Muscle layer of colon (tissue), 2 donors: ENCODE data around the gene UST.

Experiments
- H3K27ac ChIP-seq: one replicate; pipeline ENCODE4 v1.7.0; 2013; ENCODE audit warnings: low read depth, mild to moderate bottlenecking, low read length, moderate library complexity
- H3K27me3 ChIP-seq, 2 donors: one replicate each; pipeline ENCODE4 v1.7.0; 2013; ENCODE audit warnings: low read length in 2 of 2, mild to moderate bottlenecking in 2 of 2; ENCODE audit not compliant: insufficient read depth in 2 of 2, control insufficient read depth in 1 of 2
- H3K36me3 ChIP-seq: one replicate; pipeline ENCODE4 v1.7.0; 2013; ENCODE audit warnings: mild to moderate bottlenecking, low read length; ENCODE audit not compliant: insufficient read depth
- H3K4me1 ChIP-seq: one replicate; pipeline ENCODE4 v1.7.0; 2013; ENCODE audit warnings: mild to moderate bottlenecking, low read length; ENCODE audit not compliant: insufficient read depth
- H3K4me3 ChIP-seq, 2 donors: one replicate each; pipeline ENCODE4 v1.7.0; 2013; ENCODE audit warnings: low read length in 2 of 2, low read depth in 1 of 2, mild to moderate bottlenecking in 1 of 2, moderate library complexity in 1 of 2
- H3K9ac ChIP-seq: one replicate; pipeline ENCODE4 v1.7.0; 2013; ENCODE audit warnings: low read length
- H3K9me3 ChIP-seq: one replicate; pipeline ENCODE4 v1.7.0; 2013; ENCODE audit warnings: mild to moderate bottlenecking, low read length
- donor health status: abdominal sarcoma.
- donor health status: Adenocarcinoma of cecum.

The UST gene

GRCh38 chr6:148711833-148712654 is 34.8 kb upstream of the UST start:
- H3K4me3 ChIP-seq = no peak overlapping the region
- H3K27me3 ChIP-seq = no peaks in the 10 kb centered on the region
- H3K27ac ChIP-seq = no peak overlapping the region
- H3K9ac ChIP-seq = no peak overlapping the region
- no peaks in the 10 kb centered on the region for H3K9me3 ChIP-seq
- peaks cover 7% of the 10 kb centered on the region for H3K4me1 ChIP-seq
- H3K36me3 ChIP-seq = no peaks in the 10 kb centered on the region

- H3K36me3 ChIP-seq = no peaks in the 10 kb centered on the region
- H3K9me3 ChIP-seq = no peaks in the 10 kb centered on the region
- H3K27ac ChIP-seq = no peak overlapping the region
- no peak overlapping the region for H3K9ac ChIP-seq
- H3K4me1 ChIP-seq = peaks cover 7% of the 10 kb centered on the region
- no peaks in the 10 kb centered on the region for H3K27me3 ChIP-seq
- no peak overlapping the region for H3K4me3 ChIP-seq
Observed at GRCh38 chr6:148713033-148713738, 33.6 kb upstream of the UST start.

GRCh38 chr6:148713921-148714320 is 32.9 kb upstream of the UST start:
- Histone ChIP-seq H3K9me3 (no peaks in the 10 kb centered on the region), H3K27ac (no peak overlapping the region)

GRCh38 chr6:148716811-148717210 is 30.0 kb upstream of the UST start:
- Histone ChIP-seq H3K27ac (no peak overlapping the region), H3K27me3 (no peaks in the 10 kb centered on the region), H3K9ac (no peak overlapping the region), H3K4me1 (no peaks in the 10 kb centered on the region), H3K36me3 (no peaks in the 10 kb centered on the region), H3K4me3 (no peak overlapping the region), H3K9me3 (no peaks in the 10 kb centered on the region)

More at GRCh38 chr6:148713921-148714320, 32.9 kb upstream of the UST start:
- Histone ChIP-seq H3K36me3 (no peaks in the 10 kb centered on the region), H3K4me3 (no peak overlapping the region), H3K27me3 (no peaks in the 10 kb centered on the region), H3K4me1 (peaks cover 7% of the 10 kb centered on the region), H3K9ac (no peak overlapping the region)

GRCh38 chr6:148720406-148720805 is 26.4 kb upstream of the UST start:
- H3K9ac ChIP-seq = no peak overlapping the region
- no peak overlapping the region for H3K4me3 ChIP-seq
- no peaks in the 10 kb centered on the region for H3K27me3 ChIP-seq
- peaks cover 8% of the 10 kb centered on the region for H3K4me1 ChIP-seq
- no peak overlapping the region for H3K27ac ChIP-seq
- H3K36me3 ChIP-seq = no peaks in the 10 kb centered on the region
- no peaks in the 10 kb centered on the region for H3K9me3 ChIP-seq

- H3K9me3 ChIP-seq = no peaks in the 10 kb centered on the region
- peaks cover 8% of the 10 kb centered on the region for H3K4me1 ChIP-seq
- no peaks in the 10 kb centered on the region for H3K36me3 ChIP-seq
- no peak overlapping the region for H3K9ac ChIP-seq
- no peaks in the 10 kb centered on the region for H3K27me3 ChIP-seq
- no peak overlapping the region for H3K4me3 ChIP-seq
- no peak overlapping the region for H3K27ac ChIP-seq
Observed at GRCh38 chr6:148720897-148721296, 25.9 kb upstream of the UST start.

- Histone ChIP-seq H3K27me3 (no peaks in the 10 kb centered on the region), H3K36me3 (no peaks in the 10 kb centered on the region), H3K9me3 (no peaks in the 10 kb centered on the region), H3K4me1 (peaks cover 8% of the 10 kb centered on the region), H3K9ac (no peak overlapping the region), H3K27ac (no peak overlapping the region), H3K4me3 (no peak overlapping the region)
Observed at GRCh38 chr6:148723484-148723883, 23.3 kb upstream of the UST start.

- no peaks in the 10 kb centered on the region for H3K36me3 ChIP-seq
- no peak overlapping the region for H3K27ac ChIP-seq
- no peak overlapping the region for H3K9ac ChIP-seq
Observed at GRCh38 chr6:148724428-148724827, 22.4 kb upstream of the UST start.

GRCh38 chr6:148727104-148727503 is 19.7 kb upstream of the UST start:
- Histone ChIP-seq H3K9ac (no peak overlapping the region), H3K9me3 (no peaks in the 10 kb centered on the region), H3K36me3 (no peaks in the 10 kb centered on the region), H3K4me3 (no peak overlapping the region), H3K27ac (no peak overlapping the region), H3K27me3 (no peaks in the 10 kb centered on the region), H3K4me1 (peaks cover 8% of the 10 kb centered on the region)

More at GRCh38 chr6:148724428-148724827, 22.4 kb upstream of the UST start:
- no peaks in the 10 kb centered on the region for H3K9me3 ChIP-seq
- H3K4me3 ChIP-seq = no peak overlapping the region
- H3K4me1 ChIP-seq = peaks cover 8% of the 10 kb centered on the region
- H3K27me3 ChIP-seq = no peaks in the 10 kb centered on the region

GRCh38 chr6:148735989-148736388 is 10.8 kb upstream of the UST start:
- no peaks in the 10 kb centered on the region for H3K4me1 ChIP-seq
- H3K36me3 ChIP-seq = no peaks in the 10 kb centered on the region
- H3K4me3 ChIP-seq = no peak overlapping the region
- no peaks in the 10 kb centered on the region for H3K27me3 ChIP-seq
- H3K9ac ChIP-seq = no peak overlapping the region
- H3K9me3 ChIP-seq = no peaks in the 10 kb centered on the region
- no peak overlapping the region for H3K27ac ChIP-seq

GRCh38 chr6:148736774-148737412 is 9.9 kb upstream of the UST start:
- no peak overlapping the region for H3K9ac ChIP-seq
- H3K36me3 ChIP-seq = no peaks in the 10 kb centered on the region
- H3K27me3 ChIP-seq = no peaks in the 10 kb centered on the region
- H3K27ac ChIP-seq = no peak overlapping the region
- no peaks in the 10 kb centered on the region for H3K9me3 ChIP-seq
- no peaks in the 10 kb centered on the region for H3K4me1 ChIP-seq
- H3K4me3 ChIP-seq = no peak overlapping the region
